B cell (primary cell): ENCODE results near the gene CLCF1. TPM values are rescaled to one million over a fixed set of nuclear protein-coding genes. Genes with fewer than 3 reads are reported as not detected.
A peak's percentile ranks its signal among the peaks of the same experiment; 100 is the strongest.

Experiments
- ATAC-seq: fragments of 200-7000 bp; cut with Tn5 transposase; one replicate; pipeline ENCODE4 v1.10.0; 2021; ENCODE audit warnings: low read depth, mild to moderate bottlenecking, moderate number of reproducible peaks, moderate library complexity
- CTCF ChIA-PET: fragments of 350-600 bp; sonication (Branson Sonifier 250); formaldehyde crosslinking; loops from one replicate; lab custom pipeline; 2021; ENCODE audit warnings: antibody characterized with exemption, inconsistent platforms; lab: Charles Lee
- POLR2A ChIA-PET: fragments of 350-600 bp; sonication (Branson Sonifier 250); formaldehyde crosslinking; loops from one replicate; lab custom pipeline; 2021; ENCODE audit warnings: antibody characterized with exemption; lab: Charles Lee
- DNase-seq: peaks from one replicate; pipeline ENCODE4 v3.0.0; 2013
- H2AFZ ChIP-seq: 2 replicates; pipeline ENCODE4 v1.6.1; 2012; ENCODE audit warnings: mild to moderate bottlenecking, low read depth, low read length; ENCODE audit not compliant: insufficient read depth, poor library complexity, severe bottlenecking
- H3K27ac ChIP-seq, 2 donors: 1 replicate in 1 of 2; 2 replicates in 1 of 2; pipeline ENCODE4 v1.5.1; 2012 to 2013; ENCODE audit warnings: low read length in 2 of 2, mild to moderate bottlenecking in 2 of 2, moderate library complexity in 1 of 2
- H3K27me3 ChIP-seq, 4 experiments: fragments of 200-600 bp in 1 of 4; sonication (generic) in 1 of 4; replicated peaks in 1 of 4; 1 replicate in 2 of 4; 2 replicates in 2 of 4; pipeline versions ENCODE4 v1.6.1 to v1.7.0; 2013 to 2016; ENCODE audit warnings: low read length in 3 of 4, mild to moderate bottlenecking in 2 of 4, mixed read lengths in 1 of 4, moderate library complexity in 1 of 4; ENCODE audit not compliant: insufficient read depth in 4 of 4, control insufficient read depth in 3 of 4; ENCODE audit errors: control extremely low read depth in 1 of 4
- H3K36me3 ChIP-seq, 2 experiments: replicated peaks in 1 of 2; 1 replicate in 1 of 2; 2 replicates in 1 of 2; pipeline versions ENCODE4 v1.6.1 to v1.7.1; 2013; ENCODE audit warnings: low read length in 1 of 2; ENCODE audit not compliant: insufficient read depth in 2 of 2, control insufficient read depth in 1 of 2; ENCODE audit errors: control extremely low read depth in 1 of 2, extremely low read depth in 1 of 2
- H3K4me1 ChIP-seq, 2 donors: fragments of 200-600 bp in 1 of 2; sonication (generic) in 1 of 2; 1 replicate in 1 of 2; 2 replicates in 1 of 2; pipeline versions ENCODE4 v1.5.1 to v1.6.1; 2013 to 2017; ENCODE audit warnings: low read length in 2 of 2; ENCODE audit not compliant: control insufficient read depth in 2 of 2, insufficient read depth in 2 of 2
- H3K4me2 ChIP-seq: replicated peaks from 2 replicates; pipeline ENCODE3; 2012; ENCODE audit warnings: mild to moderate bottlenecking, low read depth, low read length; ENCODE audit not compliant: poor library complexity, severe bottlenecking
- H3K4me3 ChIP-seq, 5 experiments: fragments of 200-600 bp in 1 of 5; sonication (generic) in 1 of 5; 1 replicate in 3 of 5; 2 replicates in 2 of 5; pipeline versions ENCODE4 v1.5.1 to v1.7.0; 2011 to 2016; ENCODE audit warnings: low read length in 4 of 5, mild to moderate bottlenecking in 4 of 5, low read depth in 2 of 5, control low read depth in 1 of 5, moderate library complexity in 1 of 5; ENCODE audit not compliant: insufficient read depth in 1 of 5; ENCODE audit errors: control extremely low read depth in 1 of 5, extremely low read depth in 1 of 5
- H3K79me2 ChIP-seq: fragments of 200-600 bp; sonication (generic); one replicate; pipeline ENCODE4 v1.6.0; 2016; ENCODE audit warnings: low read length; ENCODE audit not compliant: control insufficient read depth, insufficient read depth
- H3K9ac ChIP-seq: fragments of 200-600 bp; sonication (generic); 2 replicates; pipeline ENCODE4 v1.6.1; 2017; ENCODE audit warnings: mild to moderate bottlenecking, low read length, moderate library complexity
- H3K9me3 ChIP-seq, 3 donors: one replicate each; pipeline versions ENCODE4 v1.6.1 to v1.7.1; 2013; ENCODE audit warnings: low read length in 2 of 3; ENCODE audit not compliant: control insufficient read depth in 2 of 3, insufficient read depth in 1 of 3; ENCODE audit errors: control extremely low read depth in 1 of 3
- H4K20me1 ChIP-seq: 2 replicates; pipeline ENCODE4 v1.6.0; 2012; ENCODE audit warnings: mild to moderate bottlenecking, low read length; ENCODE audit not compliant: insufficient read depth, control insufficient read depth, poor library complexity, severe bottlenecking
- H3K27ac Mint-ChIP-seq: one replicate; pipeline ENCODE4 v1.8.0; 2021; ENCODE audit warnings: mixed read lengths
- H3K27me3 Mint-ChIP-seq: one replicate; pipeline ENCODE4 v1.8.0; 2021; ENCODE audit warnings: mixed read lengths
- H3K4me1 Mint-ChIP-seq: one replicate; pipeline ENCODE4 v1.8.0; 2021; ENCODE audit warnings: mixed read lengths
- H3K4me3 Mint-ChIP-seq: one replicate; pipeline ENCODE4 v1.8.0; 2021; ENCODE audit warnings: mixed read lengths
- H3K9me3 Mint-ChIP-seq: one replicate; pipeline ENCODE4 v1.8.0; 2022; ENCODE audit warnings: mixed read lengths; ENCODE audit not compliant: insufficient read depth
- CTCF ChIP-seq: fragments of 200-600 bp; IDR thresholded peaks from one replicate; pipeline ENCODE4 v1.8.0; 2022; ENCODE audit warnings: antibody characterized with exemption, mild to moderate bottlenecking
- EZH2 ChIP-seq: IDR thresholded peaks from 2 replicates; pipeline ENCODE4 v1.6.1; 2012; ENCODE audit warnings: borderline replicate concordance, low read depth, mild to moderate bottlenecking, moderate library complexity, low read length; ENCODE audit not compliant: insufficient read depth, poor library complexity, severe bottlenecking
- WGBS: methylation state at CpG from one replicate; pipeline ENCODE4 v1.1.5; 2013; ENCODE audit warnings: missing lambda C conversion rate; ENCODE audit not compliant: insufficient coverage; 5-methylcytosine and 5-hydroxymethylcytosine counted together
- intact Hi-C: fragments of 100-400 bp; cut with micrococcal nuclease; formaldehyde crosslinking; loops from one replicate; pipeline ENCODE4 v1.10.0; 2022
- polyA plus RNA-seq: library from polyadenylated mRNA; depleted of rRNA; stranded (reverse); fragments of >200 nt; gene quantifications from 2 replicates; pipeline ENCODE4 v1.2.3, GENCODE V29; 2012
- total RNA-seq, 2 donors: library from RNA; stranded (reverse); fragments of 120-200 nt in 1 of 2; gene quantifications; 1 replicate in 1 of 2; 2 replicates in 1 of 2; pipeline versions ENCODE4 v1.2.3 to v1.2.4, GENCODE V29; 2013 to 2022

CLCF1 gene
- total and polyA plus RNA-seq, 2 donors (not counting 1 experiment from before 2014, with no cell fraction given): 29.1 to 44.6 TPM

GRCh38 chr11:67410369-67410831 lies 37.0 kb upstream of the CLCF1 start:
- CTCF ChIA-PET: no interaction called here
- peak overlapping the region; percentile 91 for H3K4me3 Mint-ChIP-seq
- Histone ChIP-seq H3K36me3 (peaks cover 0 to 42% of the 10 kb centered on the region in 2 experiments), H3K4me3 (peak overlapping the region in 4 of 5 experiments; percentile 40 to 80 (median 56)), H3K27ac (peak overlapping the region; percentile 83 to 88), H4K20me1 (peaks cover 31% of the 10 kb centered on the region), H2AFZ (no peak overlapping the region), H3K9ac (peak overlapping the region; percentile 73), H3K9me3 (peaks cover 0 to 2% (median 0%) of the 10 kb centered on the region in 3 donors), H3K4me1 (peaks cover 91 to 98% of the 10 kb centered on the region in 2 donors), H3K79me2 (peaks cover 50% of the 10 kb centered on the region), H3K27me3 (no peaks in the 10 kb centered on the region), H3K4me2 (peak overlapping the region; percentile 89)
- TF ChIP-seq EZH2: no peak
- no peak for TF ChIP-seq CTCF
- intact Hi-C loops: no loop called here
- DNase-seq (no peak), ATAC-seq (no peak)
- H3K27me3 Mint-ChIP-seq: no peaks in the 10 kb centered on the region
- 53% methylated on average over 4 of the region's 15 CpGs for WGBS
- peak overlapping the region; percentile 100 for H3K27ac Mint-ChIP-seq
- peaks cover 86% of the 10 kb centered on the region for H3K4me1 Mint-ChIP-seq
- H3K9me3 Mint-ChIP-seq: no peaks in the 10 kb centered on the region
- POLR2A ChIA-PET: interaction anchor here (1.3 to 4.8 kb wide), 5 partner anchors 7 to 55 kb away, joined by 4 to 79 read pairs (median 71); partner anchors contain the start of genes PPP1CA, PTPRCAP and TBC1D10C

GRCh38 chr11:67409781-67410368 lies 36.5 kb upstream of the CLCF1 start:
- Mint-ChIP-seq H3K27me3 (no peaks in the 10 kb centered on the region), H3K9me3 (no peaks in the 10 kb centered on the region), H3K27ac (peak overlapping the region; percentile 100), H3K4me1 (peaks cover 87% of the 10 kb centered on the region), H3K4me3 (peak overlapping the region; percentile 91)
- Histone ChIP-seq H3K27me3 (no peaks in the 10 kb centered on the region), H3K9me3 (peaks cover 0 to 2% (median 0%) of the 10 kb centered on the region in 3 donors), H3K4me3 (peak overlapping the region in 4 of 5 experiments; percentile 40 to 80 (median 56)), H4K20me1 (peaks cover 36% of the 10 kb centered on the region), H3K4me2 (peak overlapping the region; percentile 89), H3K4me1 (peaks cover 94 to 99% of the 10 kb centered on the region in 2 donors), H3K9ac (peak overlapping the region; percentile 73), H2AFZ (no peak overlapping the region), H3K27ac (peak overlapping the region; percentile 83 to 88), H3K36me3 (peaks cover 0 to 47% of the 10 kb centered on the region in 2 experiments), H3K79me2 (peaks cover 53% of the 10 kb centered on the region)
- peak; percentile 68 for ATAC-seq
- ChIA-PET CTCF (interaction anchor here (3.4 kb wide), 2 partner anchors 9 to 27 kb away, joined by 13 to 18 read pairs; partner anchors contain the start of gene PTPRCAP), POLR2A (interaction anchor here (1.1 to 4.2 kb wide), 8 partner anchors 9 to 96 kb away, joined by 3 to 78 read pairs (median 10); partner anchors contain the start of genes CORO1B, PITPNM1, PTPRCAP and TMEM134)
- TF ChIP-seq CTCF: no peak
- intact Hi-C loops: loop anchor here (1.0 to 10.0 kb wide), 2 partner anchors 9 to 175 kb away; partner anchors contain the start of gene GSTP1
- under 1% methylated on average over 8 of the region's 13 CpGs for WGBS
- peak; percentile 70 for DNase-seq
